Heart right ventricle (tissue), 16 donors: ENCODE data around the gene CARM1. TPM values are rescaled to one million over a fixed set of nuclear protein-coding genes. Genes with fewer than 3 reads are reported as not detected.

Source experiments
- ATAC-seq, 8 donors: fragments of 200-7000 bp; cut with Tn5 transposase; one replicate each; pipeline ENCODE4 v1.9.1; 2020; ENCODE audit warnings: mild to moderate bottlenecking in 8 of 8, moderate library complexity in 8 of 8, moderate number of reproducible peaks in 1 of 8
- DNase-seq, 2 donors: peaks; one replicate each; pipeline ENCODE4 v3.0.0-alpha.2; 2020
- H3K27ac ChIP-seq, 10 donors: fragments of 200-600 bp; sonication (generic) in 2 of 10; one replicate each; pipeline versions ENCODE4 v1.5.0 to v1.8.0; 2020 to 2022; ENCODE audit warnings: mild to moderate bottlenecking in 3 of 10
- H3K27me3 ChIP-seq, 7 donors: fragments of 200-600 bp; one replicate each; pipeline ENCODE4 v1.8.0; 2021 to 2022; ENCODE audit warnings: mild to moderate bottlenecking in 2 of 7
- H3K36me3 ChIP-seq, 9 donors: fragments of 200-600 bp; sonication (generic) in 1 of 9; one replicate each; pipeline versions ENCODE4 v1.5.0 to v1.8.0; 2020 to 2022; ENCODE audit warnings: mild to moderate bottlenecking in 2 of 9
- H3K4me1 ChIP-seq, 9 donors: fragments of 200-600 bp; sonication (generic) in 1 of 9; one replicate each; pipeline versions ENCODE4 v1.5.0 to v1.8.0; 2020 to 2022; ENCODE audit warnings: mild to moderate bottlenecking in 4 of 9
- H3K4me3 ChIP-seq, 10 donors: fragments of 200-600 bp; sonication (generic) in 2 of 10; one replicate each; pipeline versions ENCODE4 v1.5.0 to v1.8.0; 2020 to 2022; ENCODE audit warnings: mild to moderate bottlenecking in 7 of 10, moderate library complexity in 2 of 10
- H3K9me3 ChIP-seq, 11 donors: fragments of 200-600 bp in 10 of 11; sonication (generic) in 2 of 11; one replicate each; pipeline versions ENCODE4 v1.5.0 to v1.8.0; 2013 to 2022; ENCODE audit warnings: mild to moderate bottlenecking in 2 of 11, control low read depth in 1 of 11, moderate library complexity in 1 of 11
- WGBS, 2 donors: extraction: QIAGEN DNeasy Blood & Tissue Kit; methylation state at CpG; one replicate each; pipeline ENCODE4 v1.1.7; 2013; ENCODE audit warnings: inconsistent platforms in 1 of 2; 5-methylcytosine and 5-hydroxymethylcytosine counted together
- intact Hi-C, 10 donors: fragments of 100-400 bp; cut with DNase I; formaldehyde crosslinking; loops; one replicate each; pipeline versions ENCODE4 v1.11.1 to v1.14.2; 2022
- polyA plus RNA-seq, 2 donors: library from polyadenylated mRNA; stranded (reverse); fragments of 200-250 nt; gene quantifications; one replicate each; pipeline ENCODE4 v1.2.3, GENCODE V29; 2013
- total RNA-seq, 10 donors: library from RNA; stranded (reverse); fragmentation: NEBNext Ultra II Directional in 3 of 10; extraction: Animal tissue kit (Norgen Biotek cat#: 25700) in 3 of 10; gene quantifications; one replicate each; pipeline versions ENCODE4 v1.2.1 to v1.2.4, GENCODE V29; 2021 to 2023
- TF ChIP-seq, protein P1 (sequence below), 9 donors: fragments of 200-600 bp; sonication (generic) in 2 of 9; IDR thresholded peaks; one replicate each; pipeline versions ENCODE4 v1.5.0 to v1.8.0; 2021 to 2022; ENCODE audit warnings: antibody characterized with exemption in 9 of 9, mild to moderate bottlenecking in 5 of 9, moderate library complexity in 1 of 9
- donor health status: Arrhythmogenic right ventricular cardiomyopathy.
- donor health status: ischemic (EF 13 %, LVEDD 7.1; RV severe dilation, severe dysfunction).
- donor health status: healthy with polysubstance abuse.
- donor health status: DM: no; HTN: yes; CAD: no.
- donor health status: DM: no; HTN: no; CAD: no.
- donor health status: ischemic (EF 25% LVEDD 6.9; RV normal size, moderate dysfunction).
- donor health status: ischemic (EF 25% LVEDD 5.7; RV mildly dilated, moderate dysfunction).
- donor health status: healthy.
- donor health status: DM: yes; HTN: yes; CAD: no.
- donor health status: Ischemic cardiomyopathy.
- donor health status: ischemic (EF 35%, LVEDD 5.7; RV mildly dilated, moderate dysfunction).
- donor health status: nonischemic (EF 11% LVEDD 7.7; RV severe dilation, severe dysfunction).
- donor health status: DM: yes; HTN: yes; CAD: no.
- donor health status: PGD.
- donor health status: ischemic (EF 29% LVEDD 5.4; RV normal size, mild dysfunction).
- donor health status: nonischemic (EF 23%, LVEDD 6.1; RV moderate dilation, normal function).

CARM1 gene
- total and polyA plus RNA-seq, 12 donors, result 25.8 to 45.4 (median 27.9) TPM

GRCh38 chr19:10889880-10890279, 18.5 kb downstream of the CARM1 start:
- Histone ChIP-seq H3K36me3 (no peaks in the 10 kb centered on the region), H3K27me3 (no peaks in the 10 kb centered on the region), H3K4me1 (peaks cover 12 to 48% (median 32%) of the 10 kb centered on the region in 9 donors), H3K27ac (no peak overlapping the region), H3K4me3 (no peak overlapping the region), H3K9me3 (no peaks in the 10 kb centered on the region)
- no peak for DNase-seq
- ATAC-seq, result no peak
- intact Hi-C loops, result no loop called here
- WGBS, 2 donors, result 92 to 98% methylated on average over 4 of the region's 4 CpGs
- TF ChIP-seq, protein P1, sequence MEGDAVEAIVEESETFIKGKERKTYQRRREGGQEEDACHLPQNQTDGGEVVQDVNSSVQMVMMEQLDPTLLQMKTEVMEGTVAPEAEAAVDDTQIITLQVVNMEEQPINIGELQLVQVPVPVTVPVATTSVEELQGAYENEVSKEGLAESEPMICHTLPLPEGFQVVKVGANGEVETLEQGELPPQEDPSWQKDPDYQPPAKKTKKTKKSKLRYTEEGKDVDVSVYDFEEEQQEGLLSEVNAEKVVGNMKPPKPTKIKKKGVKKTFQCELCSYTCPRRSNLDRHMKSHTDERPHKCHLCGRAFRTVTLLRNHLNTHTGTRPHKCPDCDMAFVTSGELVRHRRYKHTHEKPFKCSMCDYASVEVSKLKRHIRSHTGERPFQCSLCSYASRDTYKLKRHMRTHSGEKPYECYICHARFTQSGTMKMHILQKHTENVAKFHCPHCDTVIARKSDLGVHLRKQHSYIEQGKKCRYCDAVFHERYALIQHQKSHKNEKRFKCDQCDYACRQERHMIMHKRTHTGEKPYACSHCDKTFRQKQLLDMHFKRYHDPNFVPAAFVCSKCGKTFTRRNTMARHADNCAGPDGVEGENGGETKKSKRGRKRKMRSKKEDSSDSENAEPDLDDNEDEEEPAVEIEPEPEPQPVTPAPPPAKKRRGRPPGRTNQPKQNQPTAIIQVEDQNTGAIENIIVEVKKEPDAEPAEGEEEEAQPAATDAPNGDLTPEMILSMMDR (IDR thresholded peaks at IDR 0.05), result no peak

DNA sequence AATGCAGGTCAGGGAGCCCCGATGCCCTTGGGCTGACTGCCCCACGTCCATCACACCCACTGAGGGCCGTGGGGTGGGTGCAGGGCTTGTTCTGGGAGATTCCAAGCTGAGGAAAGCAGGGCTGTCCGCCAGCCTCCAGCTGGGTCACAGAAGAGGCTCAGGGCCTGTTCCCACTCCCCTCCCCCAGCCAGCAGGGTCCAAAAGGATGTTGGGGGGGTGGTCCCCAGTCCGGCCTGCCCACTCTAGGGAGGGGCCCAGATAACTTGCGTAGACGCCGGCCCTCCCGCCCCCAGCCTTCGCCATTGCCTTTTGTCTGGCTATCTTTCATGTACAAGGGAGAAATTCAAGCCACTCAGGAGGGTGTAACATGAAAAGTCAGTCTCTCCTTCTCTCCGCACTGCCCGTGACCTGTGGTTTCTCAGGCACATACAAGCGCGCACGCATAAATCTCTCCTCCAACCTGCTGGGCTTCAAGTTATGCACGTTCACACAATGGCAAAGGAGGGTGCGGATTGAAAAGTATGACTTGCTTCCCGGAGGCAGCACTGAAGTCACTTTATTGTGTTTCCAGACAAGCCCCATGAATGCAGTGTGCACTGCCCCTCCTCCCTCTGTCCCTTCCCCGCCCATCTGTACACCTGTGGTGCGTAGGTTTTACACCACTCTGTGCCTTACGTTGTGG, 20.2 kb downstream of the CARM1 start:
- peak overlapping the region in 4 of 10 donors; percentile 15 to 37 (median 22) for H3K27ac ChIP-seq
- no peaks in the 10 kb centered on the region for H3K27me3 ChIP-seq
- DNase-seq (peak in 1 of 2 donors; percentile 42), ATAC-seq (peak in 6 of 8 donors; percentile 36 to 70 (median 52))
- no peaks in the 10 kb centered on the region for H3K36me3 ChIP-seq
- H3K9me3 ChIP-seq, result no peaks in the 10 kb centered on the region
- 49 to 57% methylated on average over 21 of the region's 21 CpGs for WGBS, 2 donors
- H3K4me1 ChIP-seq, result peaks cover 12 to 50% (median 33%) of the 10 kb centered on the region in 9 donors
- TF ChIP-seq, protein P1 (IDR thresholded peaks at IDR 0.05), result no peak
- H3K4me3 ChIP-seq, result no peak overlapping the region
- intact Hi-C loops, result no loop called here

GRCh38 chr19:10892256-10892655, 20.9 kb downstream of the CARM1 start:
- H3K4me1 ChIP-seq, result peaks cover 12 to 53% (median 39%) of the 10 kb centered on the region in 9 donors
- TF ChIP-seq, protein P1 (IDR thresholded peaks at IDR 0.05), result no peak
- no peaks in the 10 kb centered on the region for H3K36me3 ChIP-seq
- DNase-seq (peak in 1 of 2 donors; percentile 42), ATAC-seq (peak in 5 of 8 donors; percentile 38 to 54 (median 46))
- H3K4me3 ChIP-seq, result no peak overlapping the region
- H3K27me3 ChIP-seq, result no peaks in the 10 kb centered on the region
- H3K27ac ChIP-seq, result peak overlapping the region in 2 of 10 donors; percentile 1 to 31
- intact Hi-C loops, result no loop called here
- 74 to 85% methylated on average over 13 of the region's 13 CpGs for WGBS, 2 donors
- no peaks in the 10 kb centered on the region for H3K9me3 ChIP-seq

DNA sequence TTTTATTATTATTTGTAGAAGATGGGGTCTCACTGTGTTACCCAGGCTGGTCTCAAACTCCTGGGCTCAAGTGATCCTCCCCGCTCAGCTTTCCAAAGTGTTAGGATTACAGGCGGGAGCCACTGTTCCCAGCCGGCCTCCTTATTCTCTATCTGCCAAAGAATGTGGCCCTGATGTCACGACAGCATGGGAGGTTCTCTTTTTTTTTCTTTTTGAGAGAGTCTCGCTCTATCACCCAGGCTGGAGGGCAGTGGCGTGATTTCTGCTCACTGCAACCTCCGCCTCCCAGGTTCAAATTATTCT, 23.5 kb downstream of the CARM1 start:
- no peak overlapping the region for H3K27ac ChIP-seq
- H3K4me3 ChIP-seq, result no peak overlapping the region
- H3K27me3 ChIP-seq, result no peaks in the 10 kb centered on the region
- 90 to 91% methylated on average over 7 of the region's 7 CpGs for WGBS, 2 donors
- ATAC-seq (no peak), DNase-seq (no peak)
- H3K9me3 ChIP-seq, result no peaks in the 10 kb centered on the region
- H3K4me1 ChIP-seq, result peaks cover 12 to 60% (median 41%) of the 10 kb centered on the region in 9 donors
- TF ChIP-seq, protein P1 (IDR thresholded peaks at IDR 0.05), result no peak
- intact Hi-C loops, result no loop called here
- H3K36me3 ChIP-seq, result no peaks in the 10 kb centered on the region
